SK-N-SH treated with all-trans-retinoic acid at 6 μM for 48 hours (cell line): ENCODE results near the gene FNDC3B.

ENCODE experiments used
- ATAC-seq: fragments of 200-7000 bp; cut with Tn5 transposase; 3 replicates; pipeline ENCODE4 v1.9.1; 2020; ENCODE audit warnings: mild to moderate bottlenecking, moderate library complexity
- ARNTL ChIP-seq: fragments of 450-650 bp; formaldehyde crosslinking; IDR thresholded peaks from 2 replicates; pipeline ENCODE4 v1.5.0; 2020; ENCODE audit warnings: low read depth, mild to moderate bottlenecking, moderate library complexity, borderline replicate concordance
- BACH2 ChIP-seq: fragments of 250-450 bp; sonication (Bioruptor Pico); IDR thresholded peaks from 2 replicates; pipeline ENCODE4 v1.9.0; 2021; ENCODE audit warnings: mild to moderate bottlenecking, borderline replicate concordance
- CREB5 ChIP-seq: fragments of 250-450 bp; sonication (Bioruptor Pico); IDR thresholded peaks from 2 replicates; pipeline ENCODE4 v1.5.1; 2020; ENCODE audit warnings: low read depth, mild to moderate bottlenecking, moderate library complexity
- CSDC2 ChIP-seq: fragments of 250-450 bp; sonication (Bioruptor Pico); IDR thresholded peaks from 2 replicates; pipeline ENCODE4 v1.5.0; 2020; ENCODE audit warnings: mild to moderate bottlenecking, moderate library complexity
- CSRNP3 ChIP-seq: fragments of 250-450 bp; sonication (Bioruptor Pico); IDR thresholded peaks from 2 replicates; pipeline ENCODE4 v1.5.1; 2021; ENCODE audit warnings: mild to moderate bottlenecking, moderate library complexity
- ESRRG ChIP-seq: fragments of 250-450 bp; sonication (Bioruptor Pico); IDR thresholded peaks from 2 replicates; pipeline ENCODE4 v1.6.1; 2021; ENCODE audit warnings: mild to moderate bottlenecking
- GLIS3 ChIP-seq: fragments of 250-450 bp; sonication (Bioruptor Pico); IDR thresholded peaks from 2 replicates; pipeline ENCODE4 v1.5.0; 2020; ENCODE audit warnings: mild to moderate bottlenecking, moderate library complexity
- ISL1 ChIP-seq: fragments of 250-450 bp; sonication (Bioruptor Pico); IDR thresholded peaks from 2 replicates; pipeline ENCODE4 v2.1.2; 2022; ENCODE audit warnings: mild to moderate bottlenecking, moderate library complexity
- OSR1 ChIP-seq: fragments of 250-450 bp; sonication (Bioruptor Pico); IDR thresholded peaks from 2 replicates; pipeline ENCODE4 v1.8.0; 2022; ENCODE audit warnings: moderate library complexity, mild to moderate bottlenecking, inconsistent platforms
- PATZ1 ChIP-seq: fragments of 250-450 bp; sonication (Bioruptor Pico); IDR thresholded peaks from 2 replicates; pipeline ENCODE4 v1.8.0; 2020; ENCODE audit warnings: mild to moderate bottlenecking, moderate library complexity, borderline replicate concordance
- POU6F1 ChIP-seq: fragments of 250-450 bp; sonication (Bioruptor Pico); IDR thresholded peaks from 2 replicates; pipeline ENCODE4 v1.8.0; 2021; ENCODE audit warnings: low read depth, mild to moderate bottlenecking, moderate library complexity, borderline replicate concordance
- PPARA ChIP-seq: fragments of 250-450 bp; sonication (Bioruptor Pico); IDR thresholded peaks from 2 replicates; pipeline ENCODE4 v1.5.0; 2020; ENCODE audit warnings: mild to moderate bottlenecking, borderline replicate concordance
- RARB ChIP-seq: fragments of 250-450 bp; sonication (Bioruptor Pico); IDR thresholded peaks from 2 replicates; pipeline ENCODE4 v1.8.0; 2021; ENCODE audit warnings: mild to moderate bottlenecking, moderate library complexity
- SNAI2 ChIP-seq: fragments of 250-450 bp; sonication (Bioruptor Pico); IDR thresholded peaks from 2 replicates; pipeline ENCODE4 v1.5.0; 2020; ENCODE audit warnings: mild to moderate bottlenecking, moderate library complexity
- TCF4 ChIP-seq: fragments of 250-450 bp; sonication (Bioruptor Pico); IDR thresholded peaks from 2 replicates; pipeline ENCODE4 v1.8.0; 2021; ENCODE audit warnings: mild to moderate bottlenecking, moderate library complexity, borderline replicate concordance
- TOX ChIP-seq: fragments of 250-450 bp; sonication (Bioruptor Pico); IDR thresholded peaks from 2 replicates; pipeline ENCODE4 v1.8.0; 2021; ENCODE audit warnings: mild to moderate bottlenecking, moderate library complexity, borderline replicate concordance
- TSHZ2 ChIP-seq: fragments of 250-450 bp; sonication (Bioruptor Pico); IDR thresholded peaks from 2 replicates; pipeline ENCODE4 v1.5.0; 2020; ENCODE audit warnings: mild to moderate bottlenecking, moderate library complexity
- ZC3H10 ChIP-seq: fragments of 250-450 bp; sonication (Bioruptor Pico); IDR thresholded peaks from 2 replicates; pipeline ENCODE4 v1.5.1; 2021; ENCODE audit warnings: mild to moderate bottlenecking, moderate library complexity
- ZFP3 ChIP-seq: fragments of 250-450 bp; sonication (Bioruptor Pico); IDR thresholded peaks from 2 replicates; pipeline ENCODE4 v1.5.0; 2020; ENCODE audit warnings: mild to moderate bottlenecking, moderate library complexity
- ZFP30 ChIP-seq: fragments of 450-650 bp; formaldehyde crosslinking; IDR thresholded peaks from 2 replicates; pipeline ENCODE4 v1.5.0; 2022; ENCODE audit warnings: mild to moderate bottlenecking, moderate library complexity
- ZNF565 ChIP-seq: fragments of 450-650 bp; formaldehyde crosslinking; conservative IDR thresholded peaks from 2 replicates; pipeline ENCODE4 v1.5.0; 2020; ENCODE audit warnings: low read depth, mild to moderate bottlenecking, moderate library complexity
- ZNF8 ChIP-seq: fragments of 450-650 bp; formaldehyde crosslinking; IDR thresholded peaks from 2 replicates; pipeline ENCODE4 v1.5.0; 2020; ENCODE audit warnings: mild to moderate bottlenecking, moderate library complexity

FNDC3B gene

GRCh38 chr3:172030181-172030580 is 9.2 kb upstream of the FNDC3B start (continued):
- TF ChIP-seq CREB5 (CRISPR knock-in tag) (no peak), ISL1 (CRISPR knock-in tag) (no peak), TCF4 (CRISPR knock-in tag) (no peak), ZFP3 (no peak), POU6F1 (CRISPR knock-in tag) (no peak), ESRRG (CRISPR knock-in tag) (no peak), GLIS3 (CRISPR knock-in tag) (no peak), ZC3H10 (CRISPR knock-in tag) (no peak), RARB (CRISPR knock-in tag) (no peak)

GRCh38 chr3:172031996-172032395 is 7.4 kb upstream of the FNDC3B start:
- ATAC-seq: no peak
- TF ChIP-seq ZFP30 (CRISPR knock-in tag) (no peak), TOX (CRISPR knock-in tag) (no peak), BACH2 (CRISPR knock-in tag) (no peak), RARB (CRISPR knock-in tag) (no peak), ZNF8 (CRISPR knock-in tag) (no peak), ISL1 (CRISPR knock-in tag) (no peak), CSDC2 (CRISPR knock-in tag) (no peak), OSR1 (CRISPR knock-in tag) (no peak), CREB5 (CRISPR knock-in tag) (no peak)
- TF ChIP-seq, all 23 proteins: peak for 0

- no peak for ATAC-seq
- TF ChIP-seq CSRNP3: no peak
- no peak for TF ChIP-seq TSHZ2
- no peak for TF ChIP-seq CREB5 (CRISPR knock-in tag)
- TF ChIP-seq ZNF8 (CRISPR knock-in tag): no peak
- TF ChIP-seq SNAI2 (CRISPR knock-in tag): no peak
- TF ChIP-seq RARB (CRISPR knock-in tag): no peak
- no peak for TF ChIP-seq GLIS3 (CRISPR knock-in tag)
- TF ChIP-seq ARNTL (CRISPR knock-in tag): no peak
- no peak for TF ChIP-seq PPARA (CRISPR knock-in tag)
- TF ChIP-seq CSDC2 (CRISPR knock-in tag): no peak
- no peak for TF ChIP-seq ZFP30 (CRISPR knock-in tag)
- TF ChIP-seq PATZ1 (CRISPR knock-in tag): no peak
- no peak for TF ChIP-seq ZC3H10 (CRISPR knock-in tag)
- no peak for TF ChIP-seq POU6F1 (CRISPR knock-in tag)
- TF ChIP-seq ZFP3: no peak
- TF ChIP-seq TCF4 (CRISPR knock-in tag): no peak
- TF ChIP-seq ZNF565 (CRISPR knock-in tag): no peak
- TF ChIP-seq TOX (CRISPR knock-in tag): no peak
Observed at GRCh38 chr3:172033396-172033795, 6.0 kb upstream of the FNDC3B start.
